BLaER1 treated with 17β-estradiol and CSF1 and Interleukin-3, amounts not matched to agents 10 nM and 100 nM (cell line): ENCODE measurements around the gene TET1.

Experiments
- H3K27ac ChIP-seq, 11 experiments: shearing (Covaris generic); formaldehyde crosslinking; 2 replicates each; pipeline ENCODE4 v1.8.1; 2022
- H3K27me3 ChIP-seq, 11 experiments: shearing (Covaris generic); formaldehyde crosslinking; 2 replicates each; pipeline ENCODE4 v1.8.1; 2022
- H3K36me3 ChIP-seq, 11 experiments: shearing (Covaris generic); formaldehyde crosslinking; 2 replicates each; pipeline ENCODE4 v1.8.1; 2022
- H3K4me1 ChIP-seq, 10 experiments: shearing (Covaris generic); formaldehyde crosslinking; 2 replicates each; pipeline ENCODE4 v1.8.1; 2022
- H3K4me2 ChIP-seq, 11 experiments: shearing (Covaris generic); formaldehyde crosslinking; 2 replicates each; pipeline ENCODE4 v1.8.1; 2022
- H3K4me3 ChIP-seq, 10 experiments: shearing (Covaris generic); formaldehyde crosslinking; 2 replicates each; pipeline ENCODE4 v1.8.1; 2022
- H3K9ac ChIP-seq, 11 experiments: shearing (Covaris generic); formaldehyde crosslinking; 2 replicates each; pipeline ENCODE4 v1.8.1; 2022
- H3K9me3 ChIP-seq, 11 experiments: shearing (Covaris generic); formaldehyde crosslinking; replicated peaks in 1 of 11; 2 replicates each; pipeline ENCODE4 v1.8.1; 2022
- H4K20me1 ChIP-seq, 11 experiments: shearing (Covaris generic); formaldehyde crosslinking; 2 replicates each; pipeline ENCODE4 v1.8.1; 2022
- Cebpa-rat ChIP-seq, 11 experiments: shearing (Covaris generic); IDR thresholded peaks; 2 replicates each; pipeline ENCODE4 v1.8.1; 2022

TET1 gene

DNA sequence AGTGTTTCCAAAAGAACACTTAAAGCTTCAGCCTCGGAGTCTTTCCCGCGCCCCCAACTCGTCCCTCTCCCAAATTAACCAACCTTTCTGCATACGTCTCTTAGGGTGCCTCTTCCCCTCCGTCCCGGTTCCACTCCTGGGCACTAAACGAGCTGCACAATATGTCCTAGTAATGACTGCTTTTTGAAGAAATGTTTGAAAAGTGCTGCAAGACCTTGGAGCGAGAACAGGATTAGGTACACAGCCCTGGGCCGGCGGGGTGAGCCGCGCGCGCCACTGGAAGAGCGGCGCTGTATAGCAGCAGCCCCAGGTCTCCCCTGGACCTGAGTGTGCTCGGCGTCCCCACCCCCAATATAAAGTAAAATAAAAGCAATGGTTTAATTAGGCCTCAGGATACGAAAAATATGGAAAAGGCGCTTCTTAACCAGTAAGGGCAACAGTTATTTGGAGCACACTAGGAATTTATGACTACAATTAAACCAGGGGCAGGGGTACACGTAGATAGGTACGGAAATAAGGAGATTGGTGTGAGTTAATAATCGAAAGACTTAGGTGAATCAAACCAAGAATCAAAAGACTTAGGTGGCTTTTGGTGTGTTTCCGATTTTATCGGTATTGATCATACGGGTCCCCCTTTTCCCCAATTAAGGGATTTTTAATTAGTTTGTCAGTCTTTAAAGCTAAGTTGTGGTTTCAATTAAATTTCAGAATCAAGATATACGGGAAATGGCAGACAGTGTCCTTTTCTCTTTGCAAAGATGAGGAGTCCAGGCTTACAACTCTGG, 1.9 kb downstream of the TET1 start:
- no peak overlapping the region for H3K27ac ChIP-seq
- peaks cover 92 to 100% (median 100%) of the 10 kb centered on the region in 11 experiments for H3K27me3 ChIP-seq
- peaks cover 1 to 16% (median 6%) of the 10 kb centered on the region in 10 experiments; a peak in 14 of 20 replicates for H3K4me1 ChIP-seq
- no peak overlapping the region for H3K9ac ChIP-seq
- peaks cover 0 to 10% (median 0%) of the 10 kb centered on the region in 11 experiments; a peak in 5 of 22 replicates for H3K9me3 ChIP-seq
- TF ChIP-seq Cebpa-rat (IDR thresholded peaks at IDR 0.05): no peak
- no peak overlapping the region for H3K4me3 ChIP-seq
- H3K4me2 ChIP-seq: no peak overlapping the region
- peaks cover 0 to 40% (median 17%) of the 10 kb centered on the region in 11 experiments; a peak in 13 of 22 replicates for H4K20me1 ChIP-seq
- H3K36me3 ChIP-seq: no peaks in the 10 kb centered on the region

DNA sequence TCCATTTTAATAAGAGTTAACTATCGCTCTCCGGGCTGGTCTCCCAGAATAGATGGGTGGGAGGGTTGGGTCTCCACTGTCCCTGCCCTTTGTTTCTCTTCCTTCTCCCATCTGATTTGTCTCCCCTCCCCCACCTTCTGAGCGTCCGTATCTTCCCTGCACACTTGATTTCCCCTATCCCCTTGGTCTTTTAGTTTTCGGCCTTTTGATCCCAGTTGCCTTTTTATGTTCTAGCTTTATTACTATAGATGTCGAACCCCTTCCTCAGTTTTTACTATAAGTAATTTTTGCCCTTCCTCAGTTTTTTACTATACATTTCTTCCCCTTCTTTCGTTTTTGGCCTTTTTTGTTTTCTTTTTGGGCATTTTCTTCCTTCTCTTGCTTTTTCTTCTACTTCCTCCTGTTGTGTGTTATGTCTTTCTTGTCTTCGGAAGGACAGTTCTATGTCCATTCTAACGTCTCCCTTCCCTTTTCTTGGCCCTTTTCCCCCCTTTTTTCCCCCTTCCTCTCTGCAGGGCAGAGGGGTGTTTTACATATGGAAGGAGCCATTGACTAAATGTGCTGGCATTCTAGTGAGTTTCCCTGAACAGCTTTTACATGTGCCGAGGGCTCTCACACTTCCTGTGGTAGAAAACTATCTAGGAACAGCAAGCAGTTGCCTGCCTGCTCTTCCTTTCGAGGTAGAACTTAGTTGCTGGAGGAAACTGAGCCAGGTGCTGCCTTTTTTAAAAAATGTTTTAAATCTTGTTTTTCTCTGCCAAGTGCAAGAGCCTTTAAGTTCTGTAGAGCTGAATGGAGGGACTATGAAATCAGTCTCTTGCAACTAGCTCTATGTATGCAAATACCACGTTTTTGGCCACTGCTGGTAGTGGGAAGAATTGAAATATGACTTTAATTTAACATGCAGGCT, 2.8 kb downstream of the TET1 start:
- H3K27ac ChIP-seq: no peak overlapping the region
- peak overlapping the region in 2 of 11 experiments; percentile 21 to 27; a peak in 1 of 22 replicates for H3K4me2 ChIP-seq
- no peak overlapping the region for H3K4me3 ChIP-seq

DNA sequence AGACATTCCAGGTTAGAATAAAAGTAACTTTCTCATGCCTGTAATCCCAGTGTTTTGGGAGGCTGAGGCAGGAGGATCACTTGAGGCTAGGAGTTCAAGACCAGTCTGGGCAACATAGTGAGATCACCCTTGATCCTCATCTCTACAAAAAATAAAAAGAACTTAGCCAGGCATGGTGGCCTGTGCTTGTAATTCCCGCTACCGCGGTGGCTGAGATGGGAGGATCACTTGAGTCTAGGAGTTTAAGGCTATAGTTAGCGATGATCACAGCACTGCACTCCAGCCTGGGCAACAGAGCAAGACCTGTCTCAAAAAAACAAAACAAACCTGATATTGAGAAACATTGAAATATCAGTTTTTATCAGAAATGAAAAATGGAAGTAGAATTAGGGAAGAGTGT, 4.6 kb downstream of the TET1 start:
- H3K9ac ChIP-seq: no peak overlapping the region
- no peak overlapping the region for H3K4me3 ChIP-seq
- peaks cover 3 to 22% (median 10%) of the 10 kb centered on the region in 10 experiments; a peak in 14 of 20 replicates for H3K4me1 ChIP-seq
- peaks cover 0 to 52% (median 17%) of the 10 kb centered on the region in 11 experiments; a peak in 14 of 22 replicates for H4K20me1 ChIP-seq
- TF ChIP-seq Cebpa-rat (IDR thresholded peaks at IDR 0.05): no peak
- peaks cover 0 to 10% (median 0%) of the 10 kb centered on the region in 11 experiments; a peak in 5 of 22 replicates for H3K9me3 ChIP-seq
- no peak overlapping the region for H3K4me2 ChIP-seq
- no peak overlapping the region for H3K27ac ChIP-seq
- H3K27me3 ChIP-seq: peaks cover 99 to 100% (median 100%) of the 10 kb centered on the region in 11 experiments
- H3K36me3 ChIP-seq: no peaks in the 10 kb centered on the region

More for the DNA sequence above, 2.8 kb downstream of the TET1 start:
- no peak for TF ChIP-seq Cebpa-rat (IDR thresholded peaks at IDR 0.05)
- Histone ChIP-seq H3K27me3 (peaks cover 100% of the 10 kb centered on the region in 11 experiments), H3K9ac (no peak overlapping the region), H3K36me3 (no peaks in the 10 kb centered on the region), H4K20me1 (peaks cover 0 to 46% (median 17%) of the 10 kb centered on the region in 11 experiments; a peak in 13 of 22 replicates), H3K4me1 (peaks cover 3 to 22% (median 10%) of the 10 kb centered on the region in 10 experiments; a peak in 14 of 20 replicates), H3K9me3 (peaks cover 0 to 10% (median 0%) of the 10 kb centered on the region in 11 experiments; a peak in 5 of 22 replicates)

DNA sequence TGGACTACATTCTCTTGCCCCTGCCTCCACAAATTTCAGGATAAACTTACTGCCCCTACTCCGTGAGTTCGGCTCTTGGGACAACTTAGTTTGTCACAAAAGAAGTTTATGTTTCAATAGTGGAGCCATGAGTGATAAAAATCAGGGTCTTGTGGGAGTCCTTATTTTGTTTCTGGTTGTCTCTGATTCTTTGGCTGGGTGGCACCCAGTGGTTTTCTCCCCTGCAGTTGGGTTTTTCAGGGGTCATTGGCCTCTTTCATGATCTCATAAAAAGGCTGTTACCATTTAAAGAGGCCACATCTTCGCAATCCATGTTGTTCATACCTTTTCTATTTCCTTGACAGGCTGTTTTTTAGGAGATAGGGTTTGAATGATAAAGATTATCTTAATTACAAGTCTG, 5.5 kb downstream of the TET1 start:
- Histone ChIP-seq H3K9ac (no peak overlapping the region), H3K4me2 (no peak overlapping the region), H3K4me3 (no peak overlapping the region), H3K27ac (no peak overlapping the region), H4K20me1 (peaks cover 0 to 47% (median 12%) of the 10 kb centered on the region in 11 experiments; a peak in 14 of 22 replicates), H3K9me3 (peaks cover 0 to 8% (median 0%) of the 10 kb centered on the region in 11 experiments; a peak in 4 of 22 replicates), H3K36me3 (no peaks in the 10 kb centered on the region), H3K4me1 (peaks cover 0 to 17% (median 6%) of the 10 kb centered on the region in 10 experiments; a peak in 10 of 20 replicates), H3K27me3 (peaks cover 94 to 100% (median 100%) of the 10 kb centered on the region in 11 experiments)
- TF ChIP-seq Cebpa-rat (IDR thresholded peaks at IDR 0.05): no peak

DNA sequence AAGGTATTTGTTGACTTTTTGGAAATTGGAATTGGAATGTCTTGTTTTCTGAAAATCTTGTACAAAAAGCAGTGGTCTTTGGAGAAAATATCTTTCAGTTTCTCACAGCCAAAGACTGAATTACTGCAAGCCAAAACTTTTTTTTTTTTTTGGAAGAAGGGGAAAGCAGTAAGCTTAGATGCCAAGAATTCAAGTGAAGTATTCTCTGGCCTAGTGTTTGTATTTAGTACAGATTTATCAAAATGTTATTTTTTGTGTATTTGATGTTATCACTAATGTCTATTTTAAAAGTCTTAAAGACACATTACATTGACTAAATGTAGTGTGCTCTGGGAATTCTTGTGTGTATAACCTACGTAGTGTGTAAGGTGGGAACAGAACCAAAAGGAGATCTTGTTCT, 6.2 kb downstream of the TET1 start:
- H3K4me1 ChIP-seq: peaks cover 0 to 17% (median 6%) of the 10 kb centered on the region in 10 experiments; a peak in 10 of 20 replicates
- no peak overlapping the region for H3K9ac ChIP-seq
- H3K4me2 ChIP-seq: no peak overlapping the region
- no peak overlapping the region for H3K27ac ChIP-seq
- H3K36me3 ChIP-seq: no peaks in the 10 kb centered on the region
- H3K27me3 ChIP-seq: peaks cover 87 to 100% (median 95%) of the 10 kb centered on the region in 11 experiments
- peaks cover 0 to 40% (median 5%) of the 10 kb centered on the region in 11 experiments; a peak in 11 of 22 replicates for H4K20me1 ChIP-seq
- TF ChIP-seq Cebpa-rat (IDR thresholded peaks at IDR 0.05): no peak
- peaks cover 0 to under 1% (median 0%) of the 10 kb centered on the region in 11 experiments; a peak in 1 of 22 replicates for H3K9me3 ChIP-seq
- H3K4me3 ChIP-seq: no peak overlapping the region

DNA sequence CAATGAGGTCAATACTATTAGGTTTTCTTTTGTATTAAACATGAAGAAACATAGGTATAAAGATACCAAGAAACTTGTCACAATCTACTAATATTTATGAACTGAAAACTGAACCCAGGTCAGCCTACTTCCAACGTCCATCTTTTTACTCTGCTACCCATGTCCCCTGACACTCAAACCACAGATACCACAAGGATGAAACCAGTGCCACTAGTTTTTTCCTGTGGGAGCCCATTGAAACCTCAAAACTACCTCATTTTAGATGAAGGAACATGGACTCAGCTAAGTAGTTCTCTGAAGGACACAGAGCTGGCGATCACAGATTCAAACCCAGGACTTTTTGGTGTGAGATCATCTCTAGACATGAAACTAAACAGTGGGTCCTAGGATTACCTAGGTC, 6.8 kb downstream of the TET1 start:
- peaks cover 0 to 35% (median 2%) of the 10 kb centered on the region in 11 experiments; a peak in 11 of 22 replicates for H4K20me1 ChIP-seq
- no peak overlapping the region for H3K9ac ChIP-seq
- peaks cover 81 to 100% (median 94%) of the 10 kb centered on the region in 11 experiments for H3K27me3 ChIP-seq
- H3K4me3 ChIP-seq: no peak overlapping the region
- TF ChIP-seq Cebpa-rat (IDR thresholded peaks at IDR 0.05): no peak
- H3K9me3 ChIP-seq: no peaks in the 10 kb centered on the region
- peaks cover 0 to 17% (median 6%) of the 10 kb centered on the region in 10 experiments; a peak in 10 of 20 replicates for H3K4me1 ChIP-seq
- no peak overlapping the region for H3K27ac ChIP-seq
- peak overlapping the region in 8 of 11 experiments; percentile 4 to 50 (median 30); a peak in 10 of 22 replicates for H3K4me2 ChIP-seq
- H3K36me3 ChIP-seq: no peaks in the 10 kb centered on the region

DNA sequence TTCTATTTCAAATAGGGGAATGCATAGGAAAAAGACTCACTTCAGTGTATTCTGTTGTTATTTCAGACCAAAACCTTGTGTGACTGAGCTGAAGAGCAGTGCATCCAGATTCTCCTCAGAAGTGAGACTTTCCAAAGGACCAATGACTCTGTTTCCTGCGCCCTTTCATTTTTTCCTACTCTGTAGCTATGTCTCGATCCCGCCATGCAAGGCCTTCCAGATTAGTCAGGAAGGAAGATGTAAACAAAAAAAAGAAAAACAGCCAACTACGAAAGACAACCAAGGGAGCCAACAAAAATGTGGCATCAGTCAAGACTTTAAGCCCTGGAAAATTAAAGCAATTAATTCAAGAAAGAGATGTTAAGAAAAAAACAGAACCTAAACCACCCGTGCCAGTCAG, 12.0 kb downstream of the TET1 start:
- H3K36me3 ChIP-seq: no peaks in the 10 kb centered on the region
- no peak overlapping the region for H3K4me2 ChIP-seq
- peaks cover 48 to 89% (median 69%) of the 10 kb centered on the region in 11 experiments for H3K27me3 ChIP-seq
- H3K4me3 ChIP-seq: no peak overlapping the region
- no peak for TF ChIP-seq Cebpa-rat (IDR thresholded peaks at IDR 0.05)
- H3K4me1 ChIP-seq: peaks cover 0 to 6% (median 3%) of the 10 kb centered on the region in 10 experiments; a peak in 9 of 20 replicates
- peaks cover 0 to 26% (median 0%) of the 10 kb centered on the region in 11 experiments; a peak in 9 of 22 replicates for H4K20me1 ChIP-seq
- no peak overlapping the region for H3K9ac ChIP-seq
- no peak overlapping the region for H3K27ac ChIP-seq
- H3K9me3 ChIP-seq: no peaks in the 10 kb centered on the region

DNA sequence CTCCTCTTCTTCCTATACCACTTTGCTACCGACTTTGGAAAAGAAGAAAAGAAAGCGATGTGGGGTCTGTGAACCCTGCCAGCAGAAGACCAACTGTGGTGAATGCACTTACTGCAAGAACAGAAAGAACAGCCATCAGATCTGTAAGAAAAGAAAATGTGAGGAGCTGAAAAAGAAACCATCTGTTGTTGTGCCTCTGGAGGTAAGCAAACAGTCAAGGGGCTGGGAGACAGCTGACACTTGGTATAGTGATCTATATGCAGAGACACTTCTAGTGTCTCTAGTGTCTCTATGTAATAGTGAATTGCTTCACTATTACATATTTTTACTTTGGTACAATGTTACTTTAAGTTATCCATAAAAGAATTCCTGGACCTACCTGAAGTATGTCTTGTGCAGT, 13.9 kb downstream of the TET1 start:
- H3K4me1 ChIP-seq: no peaks in the 10 kb centered on the region
- H3K27me3 ChIP-seq: peaks cover 29 to 88% (median 50%) of the 10 kb centered on the region in 11 experiments
- TF ChIP-seq Cebpa-rat (IDR thresholded peaks at IDR 0.05): no peak
- no peaks in the 10 kb centered on the region for H3K36me3 ChIP-seq
- no peak overlapping the region for H3K27ac ChIP-seq
- H4K20me1 ChIP-seq: peaks cover 0 to 12% (median 0%) of the 10 kb centered on the region in 11 experiments; a peak in 5 of 22 replicates
- H3K4me3 ChIP-seq: no peak overlapping the region
- H3K4me2 ChIP-seq: no peak overlapping the region
- H3K9ac ChIP-seq: no peak overlapping the region
- H3K9me3 ChIP-seq: no peaks in the 10 kb centered on the region
